ENCODE data around the gene SMC4. TPM values are rescaled to one million over a fixed set of nuclear protein-coding genes. Genes with fewer than 3 reads are reported as not detected.

Gene SMC4
- total RNA-seq, 1 experiment from 2014 or later: 183 TPM

DNA sequence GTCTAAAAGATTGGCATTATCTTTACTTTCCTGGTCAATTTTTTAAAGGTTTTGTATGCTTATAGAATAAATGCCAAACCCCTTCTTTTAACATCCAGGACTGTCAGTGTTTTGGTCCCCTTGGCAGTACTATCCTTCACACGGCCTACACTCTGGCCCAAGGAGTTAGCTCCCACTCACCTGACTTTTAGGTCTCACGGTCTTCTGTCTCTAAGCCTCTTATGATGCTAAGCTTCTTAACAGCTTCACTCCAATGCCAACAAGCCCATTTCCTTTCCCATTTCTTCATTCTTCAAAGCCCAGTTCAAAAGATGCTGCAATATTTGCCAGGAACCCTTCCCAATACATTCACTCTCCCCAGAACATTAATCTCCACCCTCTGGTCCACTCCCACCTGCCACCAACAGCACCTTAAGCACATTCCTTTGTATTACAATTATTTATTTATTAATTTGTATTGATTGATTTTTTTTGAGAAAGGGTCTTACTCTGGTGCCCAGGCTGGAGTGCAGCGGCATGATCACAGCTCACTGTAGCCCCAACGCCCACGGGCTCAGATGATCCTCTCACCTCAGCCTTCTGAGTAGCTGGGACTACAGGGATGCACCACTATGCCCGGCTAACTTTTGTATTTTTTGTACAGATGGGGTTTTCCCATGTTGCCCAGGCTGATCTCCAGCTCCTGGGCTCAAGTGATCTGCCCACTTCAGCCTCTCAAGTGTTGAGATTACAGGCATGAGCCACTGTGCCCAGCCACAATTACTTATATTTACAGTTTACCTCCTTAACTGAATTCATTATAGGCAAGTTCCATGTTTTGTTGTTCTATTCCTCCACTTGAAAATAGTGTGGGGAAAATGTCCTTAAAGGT lies 28.2 kb upstream of the SMC4 start:
- H3K79me2 ChIP-seq (ENCODE audit: low read length): no peaks in the 10 kb centered on the region
- no peaks in the 10 kb centered on the region for H3F3A ChIP-seq (ENCODE audit: low read length, unreplicated experiment)
- H3K36me3 ChIP-seq (ENCODE audit: low read depth, low read length): no peaks in the 10 kb centered on the region
- TF ChIP-seq, protein P1, sequence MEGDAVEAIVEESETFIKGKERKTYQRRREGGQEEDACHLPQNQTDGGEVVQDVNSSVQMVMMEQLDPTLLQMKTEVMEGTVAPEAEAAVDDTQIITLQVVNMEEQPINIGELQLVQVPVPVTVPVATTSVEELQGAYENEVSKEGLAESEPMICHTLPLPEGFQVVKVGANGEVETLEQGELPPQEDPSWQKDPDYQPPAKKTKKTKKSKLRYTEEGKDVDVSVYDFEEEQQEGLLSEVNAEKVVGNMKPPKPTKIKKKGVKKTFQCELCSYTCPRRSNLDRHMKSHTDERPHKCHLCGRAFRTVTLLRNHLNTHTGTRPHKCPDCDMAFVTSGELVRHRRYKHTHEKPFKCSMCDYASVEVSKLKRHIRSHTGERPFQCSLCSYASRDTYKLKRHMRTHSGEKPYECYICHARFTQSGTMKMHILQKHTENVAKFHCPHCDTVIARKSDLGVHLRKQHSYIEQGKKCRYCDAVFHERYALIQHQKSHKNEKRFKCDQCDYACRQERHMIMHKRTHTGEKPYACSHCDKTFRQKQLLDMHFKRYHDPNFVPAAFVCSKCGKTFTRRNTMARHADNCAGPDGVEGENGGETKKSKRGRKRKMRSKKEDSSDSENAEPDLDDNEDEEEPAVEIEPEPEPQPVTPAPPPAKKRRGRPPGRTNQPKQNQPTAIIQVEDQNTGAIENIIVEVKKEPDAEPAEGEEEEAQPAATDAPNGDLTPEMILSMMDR (conservative IDR thresholded peaks at IDR 0.05; ENCODE audit: low read depth, low read length): no peak
- TF ChIP-seq EZH2phosphoT487 (IDR thresholded peaks at IDR 0.05; ENCODE audit: borderline replicate concordance, low read length) (no peak), EZH2 (IDR thresholded peaks at IDR 0.05; ENCODE audit: low read length, unreplicated experiment) (no peak)
- ATAC-seq (no peak), DNase-seq (no peak)
- H3K4me3 ChIP-seq (ENCODE audit: low read length): no peak overlapping the region
- intact Hi-C loops (cut with micrococcal nuclease): no loop called here
- H3K4me2 ChIP-seq (ENCODE audit: low read length): no peak overlapping the region
- no peaks in the 10 kb centered on the region for H3K9me3 ChIP-seq (ENCODE audit: low read length)
- ChIA-PET CTCF (no interaction called here), POLR2A (ENCODE audit: unreplicated experiment) (no interaction called here)
- H3K9me2 ChIP-seq (replicated peaks; ENCODE audit: low read length): no peaks in the 10 kb centered on the region
- H3K9ac ChIP-seq (ENCODE audit: low read length): no peak overlapping the region
- H4K20me1 ChIP-seq (ENCODE audit: low read length): no peaks in the 10 kb centered on the region
- no peaks in the 10 kb centered on the region for H3K27me3 ChIP-seq (ENCODE audit: low read length)
- no peak overlapping the region for H3K27ac ChIP-seq (ENCODE audit: low read length)
- BruUV-seq (replicated peaks): no TSS peak
- no peak overlapping the region for H2AFZ ChIP-seq (ENCODE audit: low read length)
- H3K4me1 ChIP-seq (ENCODE audit: insufficient read depth, low read length): peaks cover 30% of the 10 kb centered on the region

DNA sequence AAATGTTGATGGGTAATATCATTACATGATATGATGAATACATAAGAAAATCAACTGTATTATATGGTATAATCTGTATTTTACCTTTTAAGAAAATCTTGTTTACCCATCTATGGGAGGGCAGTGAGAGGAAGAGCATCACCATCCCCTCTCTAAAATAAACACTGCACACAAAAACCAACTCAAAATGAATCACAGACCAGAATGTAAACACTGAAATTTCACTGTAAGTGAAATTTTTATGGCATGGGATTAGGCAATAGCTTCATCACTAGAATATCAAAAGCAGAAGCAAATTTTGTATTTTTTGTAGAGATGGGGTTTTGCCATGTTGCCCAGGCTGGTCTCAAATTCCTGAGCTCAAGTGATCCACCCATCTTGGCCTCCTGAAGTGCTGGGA lies 26.7 kb upstream of the SMC4 start:
- no peak overlapping the region for H3K9ac ChIP-seq (ENCODE audit: low read length)
- ChIA-PET POLR2A (ENCODE audit: unreplicated experiment) (no interaction called here), CTCF (interaction anchor here (0.7 kb wide), 1 partner anchor 77 kb away, joined by 3 read pairs; the partner anchor contains the start of gene TRIM59)
- no peaks in the 10 kb centered on the region for H3K27me3 ChIP-seq (ENCODE audit: low read length)
- H3K36me3 ChIP-seq (ENCODE audit: low read depth, low read length): no peaks in the 10 kb centered on the region
- H3K9me3 ChIP-seq (ENCODE audit: low read length): no peaks in the 10 kb centered on the region
- H3K4me3 ChIP-seq (ENCODE audit: low read length): no peak overlapping the region
- DNase-seq (peak; percentile 90), ATAC-seq (peak; percentile 82)
- H2AFZ ChIP-seq (ENCODE audit: low read length): no peak overlapping the region
- BruUV-seq (replicated peaks): no TSS peak
- no peaks in the 10 kb centered on the region for H3K9me2 ChIP-seq (replicated peaks; ENCODE audit: low read length)
- intact Hi-C loops (cut with micrococcal nuclease): no loop called here
- H3K27ac ChIP-seq (ENCODE audit: low read length): peak overlapping the region; percentile 31
- TF ChIP-seq, protein P1 (conservative IDR thresholded peaks at IDR 0.05; ENCODE audit: low read depth, low read length): no peak
- TF ChIP-seq EZH2phosphoT487 (IDR thresholded peaks at IDR 0.05; ENCODE audit: borderline replicate concordance, low read length) (no peak), EZH2 (IDR thresholded peaks at IDR 0.05; ENCODE audit: low read length, unreplicated experiment) (no peak)
- no peaks in the 10 kb centered on the region for H4K20me1 ChIP-seq (ENCODE audit: low read length)
- H3K79me2 ChIP-seq (ENCODE audit: low read length): no peaks in the 10 kb centered on the region
- H3F3A ChIP-seq (ENCODE audit: low read length, unreplicated experiment): no peaks in the 10 kb centered on the region
- H3K4me1 ChIP-seq (ENCODE audit: insufficient read depth, low read length): peaks cover 36% of the 10 kb centered on the region
- peak overlapping the region; percentile 15 for H3K4me2 ChIP-seq (ENCODE audit: low read length)

GRCh38 chr3:160373655-160374054 lies 25.8 kb upstream of the SMC4 start:
- H3K27me3 ChIP-seq (ENCODE audit: low read length): no peaks in the 10 kb centered on the region
- H3K36me3 ChIP-seq (ENCODE audit: low read depth, low read length): no peaks in the 10 kb centered on the region
- no peaks in the 10 kb centered on the region for H4K20me1 ChIP-seq (ENCODE audit: low read length)
- no peaks in the 10 kb centered on the region for H3F3A ChIP-seq (ENCODE audit: low read length, unreplicated experiment)
- no peak for ATAC-seq
- H3K9me2 ChIP-seq (replicated peaks; ENCODE audit: low read length): no peaks in the 10 kb centered on the region
- ChIA-PET POLR2A (ENCODE audit: unreplicated experiment) (no interaction called here), CTCF (no interaction called here)
- peak overlapping the region; percentile 28; the same call in 1 of the 2 replicates for H3K4me2 ChIP-seq (ENCODE audit: low read length)
- no TSS peak for BruUV-seq (replicated peaks)
- TF ChIP-seq EZH2phosphoT487 (IDR thresholded peaks at IDR 0.05; ENCODE audit: borderline replicate concordance, low read length): no peak
- TF ChIP-seq EZH2 (IDR thresholded peaks at IDR 0.05; ENCODE audit: low read length, unreplicated experiment): no peak
- TF ChIP-seq, protein P1 (conservative IDR thresholded peaks at IDR 0.05; ENCODE audit: low read depth, low read length): no peak
- intact Hi-C loops (cut with micrococcal nuclease): loop anchor here (1.0 kb wide), 1 partner anchor 26 kb away; the partner anchor contains the start of genes IFT80 and SMC4
- no peak overlapping the region for H3K4me3 ChIP-seq (ENCODE audit: low read length)
- no peak overlapping the region for H3K27ac ChIP-seq (ENCODE audit: low read length)
- H3K4me1 ChIP-seq (ENCODE audit: insufficient read depth, low read length): peaks cover 40% of the 10 kb centered on the region
- H2AFZ ChIP-seq (ENCODE audit: low read length): no peak overlapping the region
- H3K9me3 ChIP-seq (ENCODE audit: low read length): no peaks in the 10 kb centered on the region
- no peaks in the 10 kb centered on the region for H3K79me2 ChIP-seq (ENCODE audit: low read length)
- H3K9ac ChIP-seq (ENCODE audit: low read length): no peak overlapping the region
- DNase-seq: no peak
